Subcutaneous abdominal adipose tissue (tissue), 5 donors: Measurements from ENCODE around the gene UGT1A10.

ENCODE experiments used
- H3K27ac ChIP-seq: one replicate; pipeline ENCODE4 v1.7.0; 2013; ENCODE audit warnings: low read depth, mild to moderate bottlenecking, inconsistent platforms, low read length, moderate library complexity
- H3K27me3 ChIP-seq, 5 donors: one replicate each; pipeline ENCODE4 v1.7.0; 2013; ENCODE audit warnings: low read length in 5 of 5, inconsistent platforms in 1 of 5; ENCODE audit not compliant: control insufficient read depth in 5 of 5, insufficient read depth in 4 of 5
- H3K36me3 ChIP-seq, 5 donors: one replicate each; pipeline ENCODE4 v1.7.0; 2013; ENCODE audit warnings: low read length in 5 of 5; ENCODE audit not compliant: control insufficient read depth in 5 of 5, insufficient read depth in 5 of 5
- H3K4me1 ChIP-seq, 5 donors: one replicate each; pipeline ENCODE4 v1.7.0; 2013; ENCODE audit warnings: low read length in 5 of 5, mild to moderate bottlenecking in 3 of 5, moderate library complexity in 1 of 5; ENCODE audit not compliant: control insufficient read depth in 5 of 5, insufficient read depth in 5 of 5
- H3K4me3 ChIP-seq, 5 donors: one replicate each; pipeline ENCODE4 v1.7.0; 2013; ENCODE audit warnings: low read length in 5 of 5, low read depth in 1 of 5
- H3K9ac ChIP-seq, 5 donors: one replicate each; pipeline ENCODE4 v1.7.0; 2013; ENCODE audit warnings: low read length in 5 of 5, mild to moderate bottlenecking in 4 of 5, moderate library complexity in 3 of 5
- H3K9me3 ChIP-seq, 5 donors: one replicate each; pipeline ENCODE4 v1.7.0; 2013; ENCODE audit warnings: low read length in 5 of 5; ENCODE audit not compliant: control insufficient read depth in 5 of 5
- donor health status: healthy.
- donor health status: healthy.
- donor health status: healthy.
- donor health status: healthy.
- donor health status: healthy.

UGT1A10 gene

DNA sequence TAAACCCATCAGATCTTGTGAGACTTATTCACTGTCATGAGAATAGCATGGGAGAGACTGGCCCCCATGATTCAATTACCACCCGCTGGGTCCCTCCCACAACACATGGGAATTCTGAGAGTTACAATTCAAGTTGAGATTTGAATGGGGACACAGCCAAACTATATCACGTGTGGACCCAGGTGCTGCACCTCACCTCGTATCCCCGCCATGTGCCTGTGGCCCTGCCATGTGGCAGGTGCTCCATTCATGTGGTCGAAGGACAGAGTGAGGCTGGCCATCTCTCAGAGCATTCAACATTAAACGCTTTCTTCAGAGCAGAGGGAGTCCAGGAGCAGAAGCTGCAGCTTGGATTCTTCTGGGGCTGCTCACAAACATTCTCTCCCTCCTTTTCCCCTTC is 174.1 kb downstream of the UGT1A10 start:
- H3K4me3 ChIP-seq = no peak overlapping the region
- H3K27ac ChIP-seq = no peak overlapping the region
- H3K4me1 ChIP-seq = no peaks in the 10 kb centered on the region
- H3K36me3 ChIP-seq = no peaks in the 10 kb centered on the region
- no peaks in the 10 kb centered on the region for H3K9me3 ChIP-seq
- no peak overlapping the region for H3K9ac ChIP-seq
- H3K27me3 ChIP-seq = peaks cover 0 to 10% (median 0%) of the 10 kb centered on the region in 5 donors

GRCh38 chr2:233811087-233811486 is 174.8 kb downstream of the UGT1A10 start:
- Histone ChIP-seq H3K36me3 (no peaks in the 10 kb centered on the region), H3K4me1 (no peaks in the 10 kb centered on the region), H3K27ac (no peak overlapping the region), H3K4me3 (no peak overlapping the region), H3K9me3 (no peaks in the 10 kb centered on the region), H3K27me3 (peaks cover 0 to 10% (median 0%) of the 10 kb centered on the region in 5 donors), H3K9ac (no peak overlapping the region)

DNA sequence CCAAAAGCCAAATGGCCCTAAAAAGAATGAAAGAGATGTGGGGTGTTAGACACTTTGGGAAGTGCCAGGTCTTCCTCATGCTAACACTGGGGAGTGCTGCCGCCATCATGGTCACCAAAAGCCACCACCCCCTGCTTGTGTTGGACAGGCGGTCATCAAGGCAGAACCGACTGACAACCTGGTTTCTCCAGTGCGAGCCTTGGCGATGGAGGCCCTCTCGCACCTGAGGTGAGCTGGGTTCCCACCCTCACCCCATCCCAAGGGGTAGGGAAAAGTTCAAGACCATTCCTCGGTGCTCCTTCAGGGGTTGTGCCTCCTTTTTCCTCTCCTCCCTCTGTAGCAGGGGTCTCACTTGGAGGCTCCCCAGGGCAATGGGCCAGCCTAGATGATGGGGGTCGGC is 175.5 kb downstream of the UGT1A10 start:
- Histone ChIP-seq H3K4me1 (peaks cover 0 to 5% (median 5%) of the 10 kb centered on the region in 5 donors), H3K4me3 (no peak overlapping the region), H3K27ac (no peak overlapping the region), H3K27me3 (peaks cover 0 to 10% (median 0%) of the 10 kb centered on the region in 5 donors), H3K9me3 (peaks cover 0 to 3% (median 0%) of the 10 kb centered on the region in 5 donors), H3K36me3 (no peaks in the 10 kb centered on the region), H3K9ac (no peak overlapping the region)

DNA sequence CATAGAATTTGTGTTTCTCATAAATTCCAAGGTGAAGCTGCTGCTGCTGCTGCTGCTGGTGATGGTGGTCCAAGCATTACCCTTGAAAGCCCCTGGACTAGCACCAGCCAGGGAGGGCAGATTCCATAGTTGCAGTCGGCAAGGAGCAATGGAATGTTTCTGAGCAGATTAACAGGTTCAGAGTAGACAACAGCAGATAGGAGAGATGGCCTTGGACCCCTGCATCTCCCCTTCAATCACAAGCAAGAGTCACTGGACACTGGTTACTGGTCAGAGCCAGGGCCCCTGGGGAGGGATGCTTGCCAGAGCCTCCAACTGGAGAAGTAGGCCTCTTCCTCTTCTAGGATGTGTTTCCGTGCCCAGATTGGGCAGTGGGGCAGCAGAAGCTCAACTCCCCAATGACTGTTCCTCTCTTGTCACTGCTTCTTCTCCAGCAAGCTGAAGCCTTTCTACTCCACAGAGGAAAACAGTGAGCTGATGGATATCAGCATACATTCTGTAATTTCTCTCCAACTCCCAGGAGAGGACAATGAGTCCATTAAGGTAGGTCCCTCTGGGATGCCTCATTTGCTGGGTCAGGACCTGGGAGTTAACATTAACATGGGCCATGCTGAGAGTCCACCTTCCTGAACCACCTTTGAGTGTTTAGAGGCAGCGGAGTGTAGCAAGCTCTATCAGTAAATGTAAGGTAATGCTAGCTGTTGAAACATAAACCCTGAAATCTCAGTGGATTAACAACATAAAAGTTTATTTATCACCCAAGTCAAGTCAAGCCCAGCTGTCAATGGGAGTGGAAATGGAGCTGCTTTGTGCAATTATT is 177.2 kb downstream of the UGT1A10 start:
- no peak overlapping the region for H3K27ac ChIP-seq
- no peaks in the 10 kb centered on the region for H3K36me3 ChIP-seq
- H3K9me3 ChIP-seq = peaks cover 0 to 3% (median 0%) of the 10 kb centered on the region in 5 donors
- no peak overlapping the region for H3K4me3 ChIP-seq
- no peak overlapping the region for H3K9ac ChIP-seq
- peaks cover 0 to 22% (median 17%) of the 10 kb centered on the region in 5 donors for H3K4me1 ChIP-seq
- peaks cover 0 to 9% (median 0%) of the 10 kb centered on the region in 5 donors for H3K27me3 ChIP-seq

DNA sequence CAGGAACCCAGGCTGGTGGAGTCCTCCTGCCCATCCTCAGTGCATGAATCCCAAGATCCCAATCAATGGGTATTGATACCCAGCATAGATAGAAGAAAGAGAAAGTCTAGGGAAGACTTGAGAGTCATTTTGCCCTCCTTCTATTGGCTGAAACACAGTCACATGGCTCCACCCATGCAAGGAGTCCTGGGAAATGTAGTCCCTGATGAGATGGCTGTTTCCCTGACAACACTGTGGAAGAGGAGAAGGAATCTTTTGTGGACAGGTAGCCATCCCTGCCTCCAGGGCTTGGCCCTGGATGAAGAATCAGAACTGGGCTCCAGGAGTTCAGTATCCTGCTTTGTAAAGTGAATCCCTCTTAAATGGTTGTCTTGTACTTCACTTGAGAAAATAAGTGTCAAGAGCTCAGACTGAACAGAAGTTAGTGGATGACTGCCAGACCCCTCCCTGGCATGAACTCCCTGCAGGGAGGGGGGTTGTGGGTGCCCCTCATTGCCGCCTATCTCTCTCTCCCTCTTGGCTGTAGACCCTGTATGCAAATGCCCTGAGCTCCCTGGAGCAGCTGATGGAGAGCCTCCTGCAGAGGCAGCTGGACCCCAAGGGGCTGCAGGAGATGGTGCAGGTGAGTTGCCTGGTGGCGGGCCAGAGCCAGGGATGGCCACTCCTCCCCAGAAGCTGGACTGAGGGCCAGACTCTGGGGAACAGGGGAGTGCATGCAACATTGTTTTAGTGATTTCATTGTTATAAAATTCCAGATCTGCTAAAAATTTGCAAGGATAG is 178.0 kb downstream of the UGT1A10 start:
- Histone ChIP-seq H3K36me3 (no peaks in the 10 kb centered on the region), H3K4me3 (no peak overlapping the region), H3K4me1 (peaks cover 0 to 22% (median 17%) of the 10 kb centered on the region in 5 donors), H3K9me3 (peaks cover 0 to 3% (median 0%) of the 10 kb centered on the region in 5 donors), H3K9ac (no peak overlapping the region), H3K27me3 (peaks cover 0 to 2% (median 0%) of the 10 kb centered on the region in 5 donors), H3K27ac (no peak overlapping the region)

- Histone ChIP-seq H3K36me3 (no peaks in the 10 kb centered on the region), H3K9ac (no peak overlapping the region), H3K4me3 (no peak overlapping the region), H3K27ac (no peak overlapping the region), H3K27me3 (peaks cover 0 to 2% (median 0%) of the 10 kb centered on the region in 5 donors), H3K9me3 (peaks cover 0 to 3% (median 0%) of the 10 kb centered on the region in 5 donors), H3K4me1 (peaks cover 0 to 28% (median 17%) of the 10 kb centered on the region in 5 donors)
Measured at GRCh38 chr2:233815861-233816260, 179.6 kb downstream of the UGT1A10 start.

DNA sequence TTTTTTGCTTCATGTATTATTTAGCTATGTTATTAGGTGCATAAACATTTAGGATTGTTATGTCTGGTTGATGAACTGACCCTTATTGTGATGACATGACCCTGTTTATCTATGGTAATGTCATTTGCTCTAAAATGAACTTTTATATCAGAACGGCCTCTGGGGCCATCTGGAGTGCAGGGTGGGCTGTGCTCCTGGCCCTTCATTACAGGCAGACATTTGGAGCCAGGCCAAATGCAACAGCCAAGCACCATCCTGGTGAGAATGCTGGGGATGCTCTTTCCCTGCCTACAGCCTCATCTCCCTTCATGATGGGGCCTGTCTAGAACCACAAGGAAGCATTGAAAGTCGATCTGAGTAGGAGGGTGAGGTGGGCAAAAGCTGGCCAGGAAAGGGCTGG is 180.1 kb downstream of the UGT1A10 start:
- H3K36me3 ChIP-seq = no peaks in the 10 kb centered on the region
- no peak overlapping the region for H3K4me3 ChIP-seq
- peaks cover 0 to 28% (median 17%) of the 10 kb centered on the region in 5 donors for H3K4me1 ChIP-seq
- H3K27ac ChIP-seq = no peak overlapping the region
- no peak overlapping the region for H3K9ac ChIP-seq
- peaks cover 0 to 3% (median 0%) of the 10 kb centered on the region in 5 donors for H3K9me3 ChIP-seq
- peaks cover 0 to 2% (median 0%) of the 10 kb centered on the region in 5 donors for H3K27me3 ChIP-seq

DNA sequence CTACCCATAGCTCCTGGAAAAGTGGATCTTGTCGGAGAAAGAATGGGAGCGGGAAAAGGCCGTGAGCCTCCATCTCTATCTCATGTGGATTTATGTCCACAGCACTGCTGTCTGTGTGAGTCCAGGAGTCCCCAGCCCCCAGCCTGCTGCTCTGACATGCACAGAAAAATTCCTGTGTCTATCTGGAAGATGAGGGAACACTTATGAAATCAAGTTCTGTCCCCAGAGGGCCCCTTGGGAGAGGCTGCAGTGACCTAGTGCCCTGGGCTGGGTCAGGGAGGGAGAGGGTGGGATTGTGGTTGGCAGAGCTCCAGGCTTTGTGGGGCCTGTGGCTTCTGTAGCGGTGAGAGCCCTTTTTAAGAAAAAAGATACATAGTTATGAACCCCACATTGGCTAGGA is 180.5 kb downstream of the UGT1A10 start:
- H3K36me3 ChIP-seq = no peaks in the 10 kb centered on the region
- H3K4me3 ChIP-seq = no peak overlapping the region
- no peak overlapping the region for H3K9ac ChIP-seq
- peaks cover 0 to 28% (median 17%) of the 10 kb centered on the region in 5 donors for H3K4me1 ChIP-seq
- peaks cover 0 to 3% (median 0%) of the 10 kb centered on the region in 5 donors for H3K9me3 ChIP-seq
- H3K27me3 ChIP-seq = peaks cover 0 to under 1% (median 0%) of the 10 kb centered on the region in 5 donors
- H3K27ac ChIP-seq = no peak overlapping the region

GRCh38 chr2:233817361-233817911 is 181.2 kb downstream of the UGT1A10 start:
- Histone ChIP-seq H3K4me3 (no peak overlapping the region), H3K36me3 (no peaks in the 10 kb centered on the region), H3K27me3 (no peaks in the 10 kb centered on the region), H3K27ac (no peak overlapping the region), H3K9me3 (peaks cover 0 to 3% (median 0%) of the 10 kb centered on the region in 5 donors), H3K9ac (no peak overlapping the region), H3K4me1 (peaks cover 0 to 28% (median 17%) of the 10 kb centered on the region in 5 donors)
